ENCODE data around the gene GTPBP6.
"Not testable (repeated sequence)": the region's sequence is repeated elsewhere in the genome, so short reads cannot be mapped to it uniquely, and the experiment has no call there.

Gene GTPBP6

DNA sequence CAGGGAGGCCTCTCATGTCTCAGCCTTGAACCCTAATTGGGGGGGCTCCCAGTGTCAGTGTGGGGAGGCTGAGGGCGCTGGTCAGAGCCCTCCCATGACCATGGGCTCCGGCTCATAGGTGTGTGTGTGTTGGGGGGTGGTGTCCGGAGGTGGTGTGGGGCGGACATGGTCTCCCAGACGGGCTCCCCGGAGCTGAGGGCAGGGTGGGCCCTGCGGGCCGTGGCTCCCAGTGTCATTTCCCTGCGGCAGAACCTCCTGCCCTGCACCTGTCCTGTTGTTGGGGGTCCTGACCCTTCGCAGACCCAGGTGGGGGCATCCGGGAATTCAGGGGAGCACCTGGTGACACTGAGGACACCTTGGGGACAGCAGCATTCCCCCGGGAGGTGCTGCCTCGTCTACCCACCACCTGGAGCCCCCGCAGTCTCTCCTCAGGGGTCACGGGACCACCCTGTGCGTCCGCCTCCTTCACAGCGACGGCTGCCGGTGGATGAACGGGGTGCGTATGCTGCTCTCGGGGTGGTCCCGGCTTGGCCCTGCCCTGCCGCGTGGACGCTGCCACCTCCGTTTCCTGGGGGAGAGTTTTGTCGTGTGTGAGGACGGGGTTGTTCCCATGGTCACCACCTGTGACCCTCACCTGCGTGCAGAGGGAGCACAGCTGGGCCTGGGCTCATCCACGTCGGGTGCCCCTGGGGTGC is 14.5 kb upstream of the GTPBP6 start:
- Mint-ChIP-seq H3K27ac (no peak overlapping the region), H3K4me3 (no peak overlapping the region), H3K4me1 (peaks cover 10% of the 10 kb centered on the region), H3K9me3 (no peaks in the 10 kb centered on the region), H3K27me3 (peaks cover 5% of the 10 kb centered on the region)
- no peak for DNase-seq
- ATAC-seq = no peak

DNA sequence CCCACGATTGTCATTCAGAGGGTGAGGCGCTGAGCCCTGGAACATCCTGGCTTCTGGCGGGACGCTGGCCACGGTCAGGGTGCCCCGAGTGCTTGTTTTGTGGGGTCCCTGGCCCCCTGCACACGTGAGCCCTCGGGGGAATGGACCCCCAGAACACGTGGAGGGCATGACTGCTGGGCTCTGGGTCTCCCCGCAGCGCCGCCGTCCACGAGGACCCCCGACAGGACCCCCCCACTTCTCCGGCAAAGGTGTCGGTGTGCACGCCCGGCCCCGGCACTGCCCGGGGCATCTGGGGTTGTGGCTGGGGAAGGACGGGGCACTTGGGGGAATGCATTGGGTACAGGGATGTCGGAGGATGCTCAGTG is 13.9 kb upstream of the GTPBP6 start:
- Mint-ChIP-seq H3K27ac (no peak overlapping the region), H3K4me3 (no peak overlapping the region), H3K9me3 (no peaks in the 10 kb centered on the region), H3K27me3 (peaks cover 5% of the 10 kb centered on the region), H3K4me1 (peaks cover 10% of the 10 kb centered on the region)
- ATAC-seq (no peak), DNase-seq (no peak)

DNA sequence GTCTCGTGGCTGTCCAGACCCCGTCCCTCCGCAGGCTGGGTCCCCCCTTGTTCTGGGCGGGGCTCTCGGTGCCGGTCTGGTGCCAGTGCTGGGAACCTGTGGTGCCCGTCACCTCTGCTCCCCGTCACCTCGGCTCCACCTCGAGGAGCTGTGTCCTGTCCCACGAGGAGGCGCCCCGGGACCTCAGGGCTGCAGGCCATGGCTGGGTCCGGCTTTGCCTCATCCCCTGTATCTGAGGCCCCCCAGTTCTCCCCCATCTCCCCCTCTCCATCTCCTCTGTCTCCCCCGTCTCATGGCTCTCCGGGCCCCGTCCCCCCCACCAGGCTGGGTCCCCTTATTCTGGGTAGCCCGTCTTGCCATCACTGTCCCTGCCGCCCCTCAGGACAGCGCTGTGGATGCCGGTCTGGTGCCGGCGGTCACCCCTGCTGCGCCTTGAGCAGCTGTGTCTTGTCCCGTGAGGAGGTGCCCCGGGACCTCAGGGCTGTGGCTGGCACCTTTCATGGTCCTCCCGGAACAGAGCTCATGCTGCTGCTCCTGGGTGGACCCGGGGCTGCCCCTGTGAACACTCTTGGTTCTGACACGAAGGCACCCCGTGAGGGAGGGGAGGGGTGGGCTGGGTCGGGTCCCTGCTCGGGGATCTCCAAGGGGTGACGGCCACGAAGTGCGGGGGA is 13.4 kb upstream of the GTPBP6 start:
- Mint-ChIP-seq H3K4me3 (peak overlapping the region; percentile 68 to 72), H3K27me3 (peaks cover 5% of the 10 kb centered on the region), H3K4me1 (peaks cover 10% of the 10 kb centered on the region), H3K27ac (peak overlapping the region; percentile 19 to 63), H3K9me3 (no peaks in the 10 kb centered on the region)
- ATAC-seq (peak; percentile 6), DNase-seq (no peak)

DNA sequence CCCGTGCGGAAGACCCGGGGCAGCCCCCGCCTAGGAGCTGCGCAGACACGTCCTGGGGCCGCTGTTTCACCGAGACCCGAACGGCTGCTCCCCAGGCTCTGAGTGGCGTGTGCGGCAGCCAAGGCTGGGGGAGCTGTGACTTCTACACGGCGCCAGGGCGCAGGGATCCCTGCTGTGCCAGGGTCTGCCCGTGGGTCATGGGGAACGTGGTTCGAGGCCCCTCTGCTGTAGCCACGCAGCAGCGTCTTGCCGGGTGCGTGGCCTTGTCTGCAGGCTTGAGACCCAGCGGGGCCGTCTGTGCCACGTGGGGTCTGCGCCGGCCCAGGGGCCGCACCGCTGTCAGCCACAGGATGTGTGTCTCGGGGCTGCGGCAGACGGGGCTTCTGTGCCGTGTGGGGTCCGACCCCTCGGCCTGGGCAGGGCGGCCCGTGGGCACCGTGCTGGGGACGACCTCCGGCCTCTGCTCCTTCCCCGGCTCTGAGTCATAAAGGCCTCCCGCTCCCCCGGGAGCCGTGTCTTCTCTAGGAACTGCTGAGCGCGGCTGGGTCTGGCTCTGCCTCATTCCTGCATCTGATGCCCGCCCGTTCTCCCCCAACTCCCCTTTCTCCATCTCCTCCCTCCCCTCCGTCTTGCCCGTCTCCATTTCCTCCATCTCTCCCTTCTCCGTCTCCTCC is 12.7 kb upstream of the GTPBP6 start:
- Mint-ChIP-seq H3K27ac (peak overlapping the region in 1 of 2 donors; percentile 63), H3K4me1 (peaks cover 10% of the 10 kb centered on the region), H3K4me3 (peak overlapping the region; percentile 68 to 72), H3K27me3 (peaks cover 5% of the 10 kb centered on the region), H3K9me3 (no peaks in the 10 kb centered on the region)
- ATAC-seq = peak; percentile 65
- DNase-seq = no peak

DNA sequence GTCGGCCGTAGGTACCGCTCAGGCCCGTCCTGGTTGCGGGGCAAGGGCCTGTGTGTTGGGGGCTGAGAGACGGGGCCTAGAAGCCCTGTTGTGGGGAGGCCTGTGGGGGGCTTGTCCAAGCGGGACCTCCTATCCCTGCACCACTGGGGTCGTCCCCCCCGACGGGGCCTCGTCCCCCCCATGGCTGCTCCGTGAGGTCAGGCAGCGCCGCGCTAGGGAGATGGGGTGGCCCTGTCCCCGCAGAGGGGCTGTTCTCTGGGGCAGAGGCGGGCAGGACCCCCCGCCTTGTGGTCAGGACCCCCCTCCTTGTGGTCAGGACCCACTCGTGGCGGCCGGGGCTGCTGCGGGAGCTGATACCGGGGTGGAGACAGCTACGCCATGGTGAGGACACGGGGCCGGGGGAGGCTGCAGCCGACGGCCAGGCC is 12.1 kb upstream of the GTPBP6 start:
- ATAC-seq (peak; percentile 26), DNase-seq (no peak)
- Mint-ChIP-seq H3K9me3 (no peaks in the 10 kb centered on the region), H3K4me3 (peak overlapping the region; percentile 29 to 68), H3K27ac (no peak overlapping the region), H3K27me3 (peaks cover 5% of the 10 kb centered on the region), H3K4me1 (peaks cover 10% of the 10 kb centered on the region)

DNA sequence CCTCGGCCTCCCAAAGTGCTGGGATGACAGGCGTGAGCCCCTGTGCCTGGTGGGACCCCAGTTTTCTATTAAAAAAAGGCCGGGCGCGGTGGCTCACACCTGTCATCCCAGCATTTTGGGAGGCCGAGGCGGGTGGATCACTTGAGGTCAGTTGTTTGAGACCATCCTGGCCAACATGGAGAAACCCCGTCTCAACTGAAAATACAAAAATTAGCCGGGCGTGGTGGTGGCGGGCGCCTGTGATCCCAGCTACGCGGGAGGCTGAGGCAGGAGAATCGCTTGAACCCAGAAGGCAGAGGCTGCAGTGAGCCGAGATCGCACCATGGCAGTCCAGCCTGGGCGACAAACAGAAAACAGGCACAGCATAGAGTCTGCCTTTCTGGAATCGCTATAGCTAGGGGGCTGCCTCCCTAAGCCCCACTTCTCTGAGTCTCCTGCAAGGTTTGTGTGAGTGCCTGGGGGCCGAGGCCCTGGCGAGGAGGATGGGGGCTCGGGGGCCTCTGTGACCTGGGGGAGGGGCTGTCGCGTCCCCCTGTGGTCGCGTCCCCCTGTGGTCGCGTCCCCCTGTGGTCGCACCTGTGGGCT is 11.6 kb upstream of the GTPBP6 start:
- not testable (repeated sequence) for H3K4me3 Mint-ChIP-seq

DNA sequence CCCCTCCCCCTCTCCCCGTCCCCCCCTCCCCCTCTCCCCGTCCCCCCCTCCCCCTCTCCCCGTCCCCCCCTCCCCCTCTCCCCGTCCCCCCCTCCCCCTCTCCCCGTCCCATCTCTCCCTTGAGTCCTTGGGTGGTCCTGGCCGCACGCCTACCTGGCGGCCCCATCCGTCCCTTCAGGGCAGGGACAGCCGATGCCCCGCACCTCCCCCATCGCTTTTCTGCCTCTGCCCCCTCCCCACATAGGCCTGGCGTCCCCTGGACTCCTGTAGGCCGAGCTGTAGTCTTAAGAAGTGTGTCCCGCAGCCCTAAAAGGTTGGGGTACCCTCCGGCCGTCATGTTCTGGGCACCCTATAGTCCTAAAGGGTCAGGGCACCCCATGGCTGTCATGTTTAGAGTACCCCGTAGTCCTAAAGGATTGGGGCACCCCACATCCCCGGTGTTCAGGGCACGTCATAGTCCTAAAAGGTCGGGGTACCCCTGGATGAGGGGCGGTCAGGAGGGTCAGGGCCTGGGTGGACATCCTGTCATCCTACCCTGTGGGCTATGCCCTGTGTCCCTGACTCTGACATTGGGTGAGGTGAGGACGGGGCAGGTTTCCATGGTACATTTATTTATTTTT is 10.8 kb upstream of the GTPBP6 start:
- Mint-ChIP-seq H3K27ac (peak overlapping the region in 1 of 2 donors; percentile 12), H3K4me3 (peak overlapping the region in 1 of 2 donors; percentile 37), H3K4me1 (peaks cover 15% of the 10 kb centered on the region), H3K27me3 (peaks cover 5% of the 10 kb centered on the region), H3K9me3 (no peaks in the 10 kb centered on the region)
- ATAC-seq (no peak), DNase-seq (no peak)

More for the DNA sequence above, 11.6 kb upstream of the GTPBP6 start:
- DNase-seq, H3K27me3 Mint-ChIP-seq, H3K9me3 Mint-ChIP-seq, H3K4me1 Mint-ChIP-seq, H3K27ac Mint-ChIP-seq: not testable (repeated sequence)
- peak; percentile 3 for ATAC-seq

DNA sequence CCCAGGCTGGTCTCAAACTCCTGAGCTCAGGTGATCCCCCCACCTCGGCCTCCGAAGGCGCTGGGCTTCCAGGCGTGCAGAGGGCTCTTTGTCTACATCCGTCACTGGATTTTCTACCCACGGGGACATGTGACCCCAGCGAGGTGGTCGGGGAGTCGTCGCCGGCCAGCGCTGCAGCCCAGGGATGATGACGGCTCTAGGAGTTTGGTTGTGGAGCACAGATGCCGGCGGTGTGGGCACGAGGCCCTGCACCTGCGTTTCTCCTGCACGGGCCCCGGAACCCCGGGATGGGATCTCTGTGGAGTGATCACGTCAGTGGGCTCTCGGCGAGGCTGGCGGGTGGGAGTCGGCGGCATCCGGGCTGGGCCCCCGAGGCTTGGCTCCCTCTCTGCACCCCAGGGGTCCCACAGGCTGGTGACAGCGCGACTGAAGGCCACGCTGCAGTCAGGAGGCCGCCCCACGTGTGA is 9.1 kb upstream of the GTPBP6 start:
- H3K9me3 Mint-ChIP-seq = no peaks in the 10 kb centered on the region
- no peak for ATAC-seq

DNA sequence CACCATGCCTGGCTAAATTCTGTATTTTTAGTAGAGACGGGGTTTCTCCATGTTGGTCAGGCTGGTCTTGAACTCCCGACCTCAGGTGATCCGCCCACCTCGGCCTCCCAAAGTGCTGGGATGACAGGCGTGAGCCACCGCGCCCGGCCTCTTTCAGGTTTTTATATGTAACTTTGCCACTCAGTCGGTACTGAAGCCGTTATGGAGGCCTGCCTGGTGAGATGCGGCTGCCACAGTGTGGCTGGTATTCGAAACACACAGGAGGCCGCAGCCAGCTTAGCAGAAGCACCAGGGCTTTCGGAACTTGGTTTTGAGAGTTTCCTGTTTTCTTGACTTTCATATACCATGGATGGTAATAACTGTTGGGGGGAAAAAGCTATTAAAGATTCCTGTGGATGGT is 6.1 kb upstream of the GTPBP6 start:
- peak overlapping the region in 1 of 2 donors; percentile 77 for H3K27ac Mint-ChIP-seq
- peak in 1 of 2 donors; percentile 75 for DNase-seq
- ATAC-seq = peak; percentile 35
- H3K9me3 Mint-ChIP-seq, H3K27me3 Mint-ChIP-seq: not testable (repeated sequence)
- peak overlapping the region in 1 of 2 donors; percentile 56 for H3K4me3 Mint-ChIP-seq
- peaks cover 29% of the 10 kb centered on the region for H3K4me1 Mint-ChIP-seq

More for the DNA sequence above, 9.1 kb upstream of the GTPBP6 start:
- Mint-ChIP-seq H3K4me1 (peaks cover 23% of the 10 kb centered on the region), H3K4me3 (no peak overlapping the region), H3K27me3 (peaks cover 5% of the 10 kb centered on the region), H3K27ac (peak overlapping the region in 1 of 2 donors; percentile 42)
- DNase-seq = no peak

DNA sequence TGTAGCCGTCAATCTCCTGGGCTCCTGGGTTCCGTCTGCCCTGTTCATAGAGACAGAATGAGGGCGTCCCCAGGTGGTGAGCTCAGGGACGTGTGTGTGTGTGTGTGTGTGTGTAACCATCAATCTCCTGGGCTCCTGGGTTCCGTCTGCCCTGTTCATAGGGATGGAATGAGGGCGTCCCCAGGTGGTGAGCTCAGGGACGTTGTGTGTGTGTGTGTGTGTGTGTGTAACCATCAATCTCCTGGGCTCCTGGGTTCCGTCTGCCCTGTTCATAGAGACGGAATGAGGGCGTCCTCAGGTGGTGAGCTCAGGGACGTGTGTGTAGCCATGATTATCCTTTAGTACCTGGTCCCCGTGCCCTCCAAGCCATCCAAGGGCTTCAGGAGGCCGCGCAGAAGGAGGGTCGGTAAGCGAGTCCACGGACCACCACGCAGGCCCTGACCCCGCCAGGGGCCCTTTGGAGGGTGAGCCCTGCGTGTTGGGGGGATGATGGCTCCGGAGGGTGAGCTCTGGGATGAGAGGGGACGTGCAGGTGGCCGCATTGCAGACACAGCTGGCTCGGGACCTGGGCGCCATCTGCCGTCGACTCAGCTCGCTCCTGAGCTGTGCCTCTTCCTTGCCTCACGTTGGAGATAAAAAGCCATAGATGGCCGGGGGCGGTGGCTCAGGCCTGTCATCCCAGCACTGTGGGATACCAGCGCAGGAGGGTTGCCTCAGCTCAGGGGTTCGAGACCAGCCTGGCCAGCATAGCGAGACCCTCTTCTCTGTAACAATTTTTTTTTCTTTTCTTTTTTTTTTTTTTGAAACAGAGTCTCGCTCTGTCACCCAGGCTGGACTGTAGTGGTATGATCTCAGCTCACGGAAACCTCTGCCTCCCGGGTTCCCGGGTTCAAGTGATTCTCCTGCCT is 5.4 kb upstream of the GTPBP6 start:
- H3K4me3 Mint-ChIP-seq = peak overlapping the region in 1 of 2 donors; percentile 64
- ATAC-seq (peak; percentile 37), DNase-seq (peak in 1 of 2 donors; percentile 65)
- no peaks in the 10 kb centered on the region for H3K9me3 Mint-ChIP-seq
- no peaks in the 10 kb centered on the region for H3K27me3 Mint-ChIP-seq
- H3K4me1 Mint-ChIP-seq = peaks cover 29% of the 10 kb centered on the region
- no peak overlapping the region for H3K27ac Mint-ChIP-seq

DNA sequence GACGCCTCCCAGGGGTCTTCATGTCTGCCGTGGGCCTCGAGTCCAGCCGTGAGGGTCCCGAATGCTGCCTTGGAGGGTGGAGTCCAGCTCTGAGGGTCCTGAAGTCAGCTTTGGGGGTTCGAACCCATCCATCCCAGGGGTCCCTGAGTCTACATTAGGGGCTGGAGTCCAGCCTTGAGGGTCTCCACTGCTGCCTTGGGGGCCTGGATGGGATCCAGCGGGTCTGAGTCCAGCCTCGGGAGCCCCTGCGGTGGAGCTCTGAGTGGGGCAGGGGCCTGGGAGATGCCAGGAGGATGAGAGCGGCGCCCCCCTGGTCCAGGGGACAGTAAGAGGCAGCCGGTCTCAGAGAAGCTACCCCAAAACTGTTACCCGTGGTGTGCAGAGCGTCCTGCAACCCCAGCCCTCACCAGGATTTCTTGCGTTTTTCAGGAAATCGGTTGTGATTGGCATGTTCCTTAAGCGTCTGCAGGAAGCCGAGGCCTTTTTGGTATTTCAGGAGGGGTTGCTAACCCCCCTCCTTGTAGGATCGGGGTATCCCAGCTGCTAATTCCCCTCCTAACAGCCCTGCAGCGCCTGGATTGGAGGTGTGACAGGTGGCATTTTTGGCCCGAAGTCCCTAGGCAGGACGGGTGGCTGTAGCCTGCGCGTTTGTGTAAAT is 1.7 kb upstream of the GTPBP6 start:
- Mint-ChIP-seq H3K4me3 (peak overlapping the region; percentile 93 to 94), H3K4me1 (peaks cover 29% of the 10 kb centered on the region)
- no peak for DNase-seq

DNA sequence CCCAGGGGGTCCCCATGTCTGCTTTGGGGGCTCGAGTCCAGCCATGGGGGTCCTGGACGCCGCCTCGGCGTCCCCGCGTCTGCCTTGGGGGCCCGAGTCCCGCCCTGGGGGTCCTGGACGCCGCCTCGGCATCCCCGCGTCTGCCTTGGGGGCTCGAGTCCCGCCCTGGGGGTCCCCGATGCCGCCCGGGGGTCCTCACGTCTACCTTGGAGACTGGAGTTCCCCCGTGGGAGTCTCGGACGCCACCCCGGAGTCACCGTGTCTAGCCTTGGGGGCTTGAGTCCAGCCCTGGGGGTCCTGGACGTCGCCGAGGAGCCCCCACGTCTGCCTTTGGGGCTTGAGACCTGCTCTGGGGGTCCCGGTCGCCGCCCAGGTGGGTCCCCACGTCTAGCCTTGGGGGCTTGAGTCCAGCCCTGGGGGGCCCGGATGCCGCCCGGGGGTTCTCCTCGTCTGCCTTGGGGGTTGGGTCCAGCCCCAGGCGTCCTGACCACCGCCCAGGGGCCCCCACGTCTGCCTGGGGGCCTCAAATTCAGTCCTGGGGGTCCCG is 1.1 kb upstream of the GTPBP6 start:
- peak overlapping the region; percentile 93 to 94 for H3K4me3 Mint-ChIP-seq
- ATAC-seq (no peak), DNase-seq (no peak)
- H3K27ac Mint-ChIP-seq = peak overlapping the region; percentile 94 to 98
- peaks cover 25% of the 10 kb centered on the region for H3K4me1 Mint-ChIP-seq
- no peaks in the 10 kb centered on the region for H3K27me3 Mint-ChIP-seq
- H3K9me3 Mint-ChIP-seq = no peaks in the 10 kb centered on the region

More for the DNA sequence above, 1.7 kb upstream of the GTPBP6 start:
- Mint-ChIP-seq H3K27ac (peak overlapping the region; percentile 94 to 98), H3K9me3 (no peaks in the 10 kb centered on the region), H3K27me3 (no peaks in the 10 kb centered on the region)
- no peak for ATAC-seq

DNA sequence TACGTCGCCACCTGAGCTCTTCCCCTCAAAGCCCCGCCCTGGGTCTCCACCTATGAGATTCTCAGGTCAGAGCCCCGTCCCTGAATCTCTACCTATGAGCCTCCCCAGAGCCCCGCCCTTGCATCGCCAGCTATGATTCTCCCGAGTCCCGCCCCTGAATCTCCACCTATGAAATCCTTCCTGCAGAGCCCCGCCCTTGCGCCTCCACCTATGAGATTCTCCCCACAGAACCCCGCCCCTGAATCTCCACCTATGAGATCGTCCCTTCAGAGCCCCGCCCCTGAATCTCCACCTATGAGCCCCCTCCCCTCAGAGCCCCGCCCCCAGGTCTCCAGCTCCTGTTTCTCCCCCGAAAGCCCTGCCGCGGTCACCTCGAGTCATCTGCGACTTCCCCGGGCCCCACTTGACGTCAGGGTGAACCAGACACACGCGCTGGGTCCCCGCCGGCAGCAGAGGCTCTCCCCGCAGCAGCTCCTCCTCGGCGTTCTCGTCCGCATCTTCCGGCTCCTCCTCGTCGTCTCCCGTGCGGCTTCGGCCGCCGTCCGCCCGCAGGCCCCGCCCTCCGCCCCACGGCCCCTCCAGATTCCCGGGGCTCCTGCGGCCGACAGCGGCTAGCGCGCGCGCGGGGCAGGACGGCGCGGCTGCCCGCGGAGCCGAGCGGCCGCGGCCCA is 393 bp downstream of the GTPBP6 start:
- Mint-ChIP-seq H3K4me3 (peak overlapping the region; percentile 78 to 94), H3K4me1 (peaks cover 21% of the 10 kb centered on the region), H3K9me3 (no peaks in the 10 kb centered on the region), H3K27me3 (no peaks in the 10 kb centered on the region), H3K27ac (peak overlapping the region; percentile 99 to 100)
- ATAC-seq (peak; percentile 78), DNase-seq (peak; percentile 98 to 100)

Measured in stimulated activated naive CD8-positive, alpha-beta T cell treated with anti-CD3 and anti-CD28 coated beads, Interleukin-15, amount 100 ng/mL, for 72 hours (primary cell).